ENCODE data around the gene HNRNPF. TPM values are rescaled to one million over a fixed set of nuclear protein-coding genes. Genes with fewer than 3 reads are reported as not detected.
A peak's percentile ranks its signal among the peaks of the same experiment; 100 is the strongest.

Gene HNRNPF
- polyA plus RNA-seq, 1 donor, result 204 TPM

DNA sequence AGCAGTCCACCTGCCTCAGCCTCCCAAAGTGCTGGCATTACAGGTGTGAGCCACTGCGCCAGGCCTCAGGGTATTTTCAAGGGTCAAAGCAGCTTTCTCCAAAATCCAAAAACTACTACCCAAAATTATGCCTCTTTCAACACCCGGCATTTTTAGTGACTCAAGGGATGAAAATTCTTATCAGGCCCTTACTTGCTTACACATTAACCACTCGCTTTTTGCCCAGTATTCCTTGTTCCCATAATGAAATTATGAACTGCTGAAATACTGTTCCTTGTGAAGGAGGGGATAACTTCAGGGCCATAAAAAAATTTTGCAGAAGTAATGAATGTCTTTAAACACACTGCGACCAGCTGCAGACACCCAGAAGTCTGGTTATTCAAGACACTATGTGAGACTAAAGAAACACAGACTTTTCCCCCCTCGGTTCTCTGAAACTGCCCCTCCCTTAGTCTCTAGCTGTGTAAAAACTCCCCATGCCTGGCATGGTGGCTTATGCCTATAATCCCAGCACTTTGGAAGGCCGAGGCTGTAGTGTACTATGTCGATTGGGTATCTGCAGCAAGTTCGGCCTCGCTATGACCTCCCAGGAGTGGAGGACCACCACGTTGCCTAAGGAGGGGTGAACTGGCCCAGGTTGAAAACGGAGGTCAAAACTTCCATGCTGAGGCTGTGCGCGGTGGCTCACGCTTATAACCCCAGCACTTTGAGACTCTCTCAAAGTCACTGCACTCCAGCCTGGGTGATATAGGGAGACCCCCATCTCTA lies 25.6 kb downstream of the HNRNPF start:
- DNase-seq, result no peak

DNA sequence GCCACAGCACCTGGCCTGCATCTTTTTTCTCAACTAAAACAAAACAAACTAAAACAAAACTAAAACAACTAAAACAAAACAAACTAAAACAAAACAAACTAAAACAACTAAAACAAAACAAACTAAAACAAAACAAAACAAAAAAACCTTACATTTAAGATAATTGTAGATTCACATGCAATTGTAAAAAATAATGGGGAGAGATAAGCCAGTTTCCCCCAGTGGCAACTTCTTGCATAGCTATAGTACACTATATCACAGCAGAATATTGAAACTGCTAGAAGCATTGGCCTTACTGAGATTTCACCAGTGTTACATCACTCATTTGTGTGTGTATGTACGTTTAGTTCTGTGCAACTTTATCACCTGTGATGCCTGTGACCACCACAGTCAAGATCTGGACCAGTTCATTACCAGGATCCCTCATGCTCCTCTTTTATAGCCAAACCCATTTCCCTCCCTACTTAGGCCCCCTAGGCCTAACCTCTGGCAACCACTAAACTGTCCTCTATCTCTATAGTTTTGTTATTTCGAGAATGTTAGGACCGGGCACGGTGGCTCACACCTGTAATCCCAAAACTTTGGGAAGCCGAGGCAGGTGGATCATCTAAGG lies 28.3 kb downstream of the HNRNPF start:
- no peak for DNase-seq

DNA sequence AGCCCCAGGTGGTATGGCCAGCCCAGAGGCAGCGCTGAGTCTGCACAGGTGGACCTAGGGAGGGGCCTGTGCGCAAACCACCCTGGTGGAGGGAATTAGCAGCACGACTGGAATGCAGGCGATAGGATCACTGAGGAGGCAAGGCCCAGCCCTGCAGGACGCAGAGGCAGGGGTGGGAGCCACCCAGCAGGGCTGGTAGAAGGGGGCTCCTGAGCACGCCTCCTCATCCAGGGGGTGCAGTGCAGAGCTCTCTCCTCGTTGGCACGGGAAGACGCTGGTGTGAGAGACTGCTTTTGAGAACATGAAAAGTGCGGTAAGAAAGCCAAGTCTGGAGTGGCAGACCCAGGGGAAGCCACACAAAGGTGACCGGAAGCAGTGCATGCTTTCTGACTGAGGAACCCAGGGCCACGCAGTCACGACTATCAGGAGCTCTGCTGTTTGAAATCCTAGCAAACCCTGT lies 31.5 kb downstream of the HNRNPF start:
- peak; percentile 33 for DNase-seq

DNA sequence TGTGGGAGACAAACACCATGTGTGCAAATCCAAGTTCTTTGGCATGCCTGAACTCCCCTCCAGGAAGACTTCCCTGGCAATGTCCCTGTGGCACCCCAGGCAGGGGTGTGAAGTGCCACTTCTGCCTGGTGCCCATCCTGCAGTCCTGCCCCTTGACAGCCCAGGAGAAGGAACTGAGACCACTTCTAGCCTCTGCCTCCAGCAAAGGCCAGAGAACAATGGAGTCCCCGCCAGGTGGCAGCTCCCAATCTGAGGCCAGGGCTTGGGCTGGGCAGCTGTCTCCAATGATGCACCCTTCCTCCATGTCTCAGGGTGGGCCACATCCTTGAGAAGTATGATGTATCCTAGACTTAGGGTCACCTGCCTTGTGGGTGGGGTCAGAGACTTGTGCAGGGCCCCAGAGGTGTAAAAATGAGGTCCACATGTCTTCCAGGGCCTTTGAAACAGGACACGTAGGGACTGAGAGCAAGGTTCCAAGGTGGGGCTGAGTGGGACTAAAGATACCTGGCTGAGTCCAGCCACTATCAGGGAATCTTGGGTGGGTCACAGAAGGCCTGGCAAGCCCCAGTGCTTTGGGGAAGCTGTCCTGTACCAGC lies 32.1 kb downstream of the HNRNPF start:
- no peak for DNase-seq

DNA sequence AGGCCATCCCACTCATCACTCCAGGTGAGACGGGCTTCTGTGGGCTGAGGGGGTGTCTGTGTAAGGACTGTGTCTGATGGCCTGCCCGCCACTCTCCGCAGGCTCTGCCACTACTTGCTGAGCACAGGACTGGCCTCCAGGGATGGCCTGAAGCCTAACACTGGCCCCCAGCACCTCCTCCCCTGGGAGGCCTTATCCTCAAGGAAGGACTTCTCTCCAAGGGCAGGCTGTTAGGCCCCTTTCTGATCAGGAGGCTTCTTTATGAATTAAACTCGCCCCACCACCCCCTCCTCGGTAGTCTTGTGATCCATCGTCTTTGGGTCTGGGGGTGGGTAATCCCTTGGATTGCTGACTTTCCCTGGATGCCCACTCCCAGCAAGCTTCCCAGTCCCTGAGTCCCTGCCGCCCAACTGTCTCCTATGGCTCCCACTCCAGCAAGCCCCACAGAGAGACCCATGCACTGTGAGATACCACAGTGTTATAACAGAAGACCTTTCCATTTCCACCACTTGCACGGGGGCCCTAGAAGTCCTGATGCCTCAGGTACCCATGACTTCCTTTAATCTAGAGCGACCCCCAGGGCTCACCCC lies 32.8 kb downstream of the HNRNPF start:
- no peak for DNase-seq

DNA sequence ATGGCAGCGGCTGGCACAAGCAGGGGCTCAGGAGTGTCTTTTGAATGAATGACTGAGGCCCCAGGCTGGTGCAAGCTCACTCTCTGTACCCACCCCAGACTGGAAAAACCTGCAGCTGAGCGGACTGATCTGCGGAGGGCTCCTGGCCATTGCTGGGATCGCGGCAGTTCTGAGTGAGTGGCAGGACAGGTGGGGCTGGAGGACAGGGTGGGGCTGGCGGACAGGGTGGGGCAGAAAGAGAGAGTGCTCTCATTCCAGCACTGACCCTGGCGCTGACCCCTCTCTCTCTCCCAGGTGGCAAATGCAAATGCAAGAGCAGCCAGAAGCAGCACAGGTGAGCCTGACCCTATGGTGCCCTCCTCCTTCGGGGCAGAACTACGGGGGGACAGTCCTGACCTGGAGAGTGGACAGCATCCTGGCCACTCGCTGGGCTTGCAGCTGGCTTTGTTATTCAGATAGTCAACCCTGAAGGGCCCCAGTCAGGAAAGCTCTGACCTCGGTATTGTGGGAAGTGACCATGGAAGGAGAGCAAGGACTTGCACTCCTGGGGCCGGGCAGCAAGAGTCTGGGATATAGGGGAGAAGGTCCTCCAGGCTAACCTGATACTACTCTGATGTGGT lies 33.5 kb downstream of the HNRNPF start:
- DNase-seq, result no peak

DNA sequence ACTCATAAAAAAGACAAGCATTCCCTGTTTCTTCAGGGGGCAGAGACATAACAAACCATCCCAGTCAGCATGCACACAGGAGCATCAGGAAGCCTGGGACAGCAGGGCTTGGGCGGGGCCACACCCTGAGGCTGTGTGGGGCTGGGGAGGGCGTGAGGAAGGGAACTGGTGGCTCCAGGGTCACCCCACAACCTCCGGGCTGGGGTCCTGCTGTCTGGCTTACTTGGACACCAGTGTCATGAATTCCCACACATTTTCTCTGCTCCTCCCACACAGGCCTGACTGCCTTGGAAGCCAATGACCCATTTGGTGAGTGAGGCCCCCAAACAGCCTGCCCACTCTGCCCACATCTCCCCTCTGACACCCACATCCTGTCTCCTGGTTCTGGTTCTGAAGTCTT lies 34.8 kb downstream of the HNRNPF start:
- DNase-seq, result no peak

DNA sequence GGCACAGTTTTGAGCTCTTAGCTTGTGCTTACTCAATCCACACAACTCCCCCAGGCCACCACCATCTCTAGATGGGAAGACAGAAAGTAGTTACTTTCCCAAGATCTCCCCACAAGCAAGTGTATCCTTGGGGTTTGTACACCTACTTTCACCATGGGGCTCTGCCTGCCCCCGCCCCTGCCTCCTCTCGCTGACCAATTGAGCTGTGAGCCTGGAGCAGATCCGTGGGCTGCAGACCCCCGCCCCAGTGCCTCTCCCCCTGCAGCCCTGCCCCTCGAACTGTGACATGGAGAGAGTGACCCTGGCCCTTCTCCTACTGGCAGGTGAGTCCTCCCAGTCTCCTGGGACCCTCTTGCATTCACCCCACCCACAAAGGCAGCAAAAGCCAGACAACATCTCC lies 35.5 kb downstream of the HNRNPF start:
- DNase-seq, result no peak

DNA sequence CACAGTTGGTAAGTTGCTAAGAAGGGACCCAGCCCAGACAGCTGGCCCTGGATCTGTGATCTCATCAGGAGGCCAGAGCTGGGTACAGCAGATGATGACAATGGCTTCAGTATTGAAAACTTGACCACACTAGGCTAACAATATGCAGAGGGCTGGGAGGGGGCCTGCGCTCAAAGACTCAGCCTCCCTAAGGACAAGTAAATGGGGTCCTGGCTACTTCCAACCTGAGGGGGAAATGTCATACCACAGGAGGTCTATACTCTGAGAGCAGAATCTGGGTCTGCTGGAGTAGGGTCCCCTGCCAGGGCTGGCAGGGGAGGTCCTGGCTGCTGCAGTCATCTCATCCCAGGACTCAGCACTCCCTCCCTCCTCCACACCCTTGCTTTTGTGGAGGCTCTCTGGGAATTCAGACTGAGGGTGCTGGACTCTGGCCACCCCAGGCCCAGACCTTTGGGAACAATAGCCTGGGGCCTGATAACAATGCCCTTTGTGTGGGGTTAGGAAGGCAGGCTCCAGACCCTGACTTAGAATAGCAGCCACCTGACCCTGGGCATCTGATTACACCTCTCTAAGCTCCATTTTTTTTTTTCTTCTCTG lies 36.1 kb downstream of the HNRNPF start:
- no peak for DNase-seq

DNA sequence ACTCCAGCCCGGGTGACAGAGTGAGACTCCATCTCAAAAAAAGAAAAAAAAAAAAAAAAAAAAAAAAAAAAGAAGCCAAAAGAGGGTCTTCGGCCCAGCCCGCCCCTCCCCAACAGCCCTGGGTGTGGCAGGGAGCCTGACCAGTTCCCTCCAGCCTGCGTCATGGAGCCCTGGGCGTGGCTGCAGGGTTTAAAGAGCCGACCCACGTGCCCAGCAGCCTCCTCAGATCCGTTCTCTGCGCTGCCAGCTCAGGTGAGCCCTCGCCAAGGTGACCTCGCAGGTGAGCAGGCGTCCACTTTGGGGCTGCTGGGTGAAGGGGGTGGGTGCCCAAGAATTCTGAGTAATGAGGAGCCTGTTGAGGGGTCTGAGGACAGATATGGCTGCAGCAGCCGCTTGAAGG lies 37.6 kb downstream of the HNRNPF start, which contains the start of gene FXYD4:
Gene FXYD4, plus strand, starts transcription at position 219 of the 400 bp plus-strand sequence. CDS start 2,111 bp downstream, outside the sequence.
- no peak for DNase-seq

DNA sequence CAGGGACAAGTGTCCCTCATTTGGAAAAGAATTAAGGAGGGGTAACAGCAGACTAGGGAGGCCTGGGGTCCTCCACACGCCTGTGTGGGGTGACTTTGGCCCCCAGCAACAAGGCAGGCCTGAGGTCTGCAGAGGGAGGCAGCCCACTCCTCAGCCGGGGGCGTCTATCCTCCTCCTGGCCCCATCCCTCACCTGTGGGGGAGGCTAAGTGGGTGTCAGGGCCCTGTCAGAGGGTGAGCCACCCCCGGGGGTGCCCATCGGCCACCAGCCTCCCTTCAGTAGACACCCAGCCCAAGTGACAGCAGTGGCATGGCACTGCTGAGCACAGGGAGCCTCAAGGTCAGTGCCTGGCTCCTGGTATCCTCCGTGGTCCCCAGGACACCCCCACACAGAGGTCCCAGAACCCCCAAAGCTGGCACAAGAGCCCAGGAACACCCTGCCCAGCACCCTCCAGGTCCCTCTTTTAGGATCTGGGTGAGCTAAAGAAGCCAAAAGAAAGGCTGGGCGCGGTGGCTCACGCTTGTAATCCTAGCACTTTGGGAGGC lies 38.2 kb downstream of the HNRNPF start:
- no peak for DNase-seq

DNA sequence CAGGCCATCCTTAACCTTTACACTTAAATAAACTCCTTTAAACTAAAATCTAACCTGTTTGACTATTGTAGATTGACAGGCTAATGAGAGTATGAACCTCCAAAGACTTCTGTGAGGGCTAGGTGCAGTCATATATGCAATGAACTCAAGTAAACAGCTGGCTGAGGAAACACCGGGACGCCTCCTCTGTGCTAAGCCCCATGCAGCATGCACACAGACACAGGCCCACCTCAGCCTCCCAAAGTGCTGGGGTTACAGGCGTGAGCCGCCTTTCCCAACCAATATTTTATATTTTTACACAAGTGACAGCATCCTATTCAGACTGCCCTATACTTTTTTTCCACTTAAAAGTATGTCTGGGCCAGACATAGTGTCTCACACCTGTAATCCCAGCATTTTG lies 39.1 kb downstream of the HNRNPF start:
- DNase-seq, result no peak

DNA sequence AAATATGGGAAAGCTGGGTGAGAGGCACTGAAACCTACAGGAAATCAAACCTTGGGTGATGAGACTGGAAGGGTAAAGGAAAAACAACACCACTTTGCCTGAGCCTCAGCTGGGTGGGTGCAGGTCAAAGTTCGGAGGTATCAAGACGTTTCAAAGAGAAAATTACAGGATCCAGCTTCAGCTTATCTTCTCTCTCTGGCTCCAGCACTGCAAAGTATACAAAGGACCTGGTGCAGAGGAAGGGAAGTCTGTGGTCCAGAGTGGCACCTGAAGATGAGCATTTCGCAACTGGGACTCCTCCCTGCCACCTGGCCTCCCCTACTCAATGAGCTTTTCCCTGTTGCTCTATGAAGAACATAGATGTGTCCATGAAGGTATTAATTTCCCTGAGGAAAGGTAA lies 44.0 kb downstream of the HNRNPF start:
- DNase-seq, result no peak

DNA sequence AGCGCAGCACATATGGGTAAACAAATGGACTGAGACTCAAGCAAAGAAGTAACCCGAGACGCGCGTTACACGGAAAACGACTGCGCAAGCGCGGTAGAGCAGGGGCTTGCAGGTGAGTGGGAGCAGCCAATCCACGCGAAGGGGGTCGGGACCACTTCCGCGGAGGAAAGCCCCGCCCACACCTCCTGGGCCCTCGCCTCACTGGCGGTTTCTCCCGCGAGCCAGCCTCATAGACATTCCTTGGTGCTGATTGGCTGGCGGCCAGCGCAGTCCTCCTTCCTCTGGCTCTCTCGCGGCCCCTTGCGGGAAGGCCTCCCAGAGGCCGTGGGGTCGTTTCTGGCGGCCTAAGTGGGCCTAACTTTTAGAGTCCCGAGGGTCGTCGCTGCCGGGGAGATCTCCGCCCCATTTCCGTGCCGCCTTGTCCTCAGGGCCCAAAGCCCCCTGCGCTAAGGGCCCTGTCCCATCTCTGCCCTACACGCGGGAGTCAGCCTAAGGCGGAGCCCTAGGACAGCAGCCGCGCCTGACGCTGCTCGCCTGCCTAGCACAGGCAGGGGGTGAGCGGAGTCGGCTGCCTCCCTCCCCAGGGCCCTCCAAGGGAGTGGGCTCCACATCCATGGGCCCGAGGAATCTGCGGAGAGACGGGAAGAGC lies 46.7 kb downstream of the HNRNPF start:
- DNase-seq, result peak; percentile 97

DNA sequence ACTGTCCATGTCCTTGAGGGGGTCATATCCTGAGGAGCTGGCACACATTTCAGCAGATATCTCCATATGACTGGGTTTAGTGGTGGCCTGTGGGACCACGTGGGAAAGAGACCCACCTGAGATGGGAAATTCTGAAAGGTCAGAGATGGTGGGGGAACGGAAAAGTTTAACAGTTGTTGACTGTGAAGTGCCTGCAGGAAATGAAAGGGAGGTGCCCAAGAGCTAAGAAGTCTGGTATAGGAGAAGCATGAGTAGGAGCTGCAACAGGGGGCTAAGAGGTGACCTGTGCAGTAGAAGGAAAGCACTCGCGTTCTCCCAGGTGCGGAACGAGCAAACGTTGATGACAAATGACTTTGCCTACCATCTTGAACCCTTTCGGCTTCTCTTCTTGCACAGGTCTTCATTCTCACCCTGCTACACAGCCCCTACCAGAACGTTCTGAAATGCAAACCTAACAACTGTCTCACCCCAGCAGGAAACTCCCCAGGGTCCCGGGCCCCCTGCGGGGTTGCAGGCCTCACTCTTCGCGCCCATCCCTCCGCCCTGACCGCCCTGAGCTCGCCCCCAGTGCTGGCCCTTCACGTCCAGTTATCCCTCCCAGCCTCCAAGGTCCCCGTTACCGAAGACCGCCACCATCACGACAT lies 47.3 kb downstream of the HNRNPF start:
- DNase-seq, result no peak

DNA sequence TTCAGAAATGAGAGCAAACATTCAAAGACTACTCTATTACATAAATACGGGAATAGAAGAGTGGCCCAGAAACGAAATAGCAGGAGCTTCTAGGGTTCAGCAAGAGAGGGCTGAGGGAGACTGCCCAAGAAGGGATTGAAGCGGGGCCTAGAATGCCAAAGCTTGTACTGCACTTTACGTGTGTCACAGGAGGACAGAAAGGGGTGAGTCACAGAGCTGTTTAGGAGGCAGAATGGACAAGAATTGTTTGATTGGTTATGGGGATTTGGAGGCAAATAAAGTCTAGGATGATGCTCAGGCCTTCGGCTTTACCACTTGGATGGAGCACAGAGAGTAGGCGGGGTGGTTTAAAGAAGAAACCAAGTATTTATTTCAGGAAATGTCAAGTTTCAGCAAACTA lies 48.9 kb downstream of the HNRNPF start:
- DNase-seq, result no peak

DNA sequence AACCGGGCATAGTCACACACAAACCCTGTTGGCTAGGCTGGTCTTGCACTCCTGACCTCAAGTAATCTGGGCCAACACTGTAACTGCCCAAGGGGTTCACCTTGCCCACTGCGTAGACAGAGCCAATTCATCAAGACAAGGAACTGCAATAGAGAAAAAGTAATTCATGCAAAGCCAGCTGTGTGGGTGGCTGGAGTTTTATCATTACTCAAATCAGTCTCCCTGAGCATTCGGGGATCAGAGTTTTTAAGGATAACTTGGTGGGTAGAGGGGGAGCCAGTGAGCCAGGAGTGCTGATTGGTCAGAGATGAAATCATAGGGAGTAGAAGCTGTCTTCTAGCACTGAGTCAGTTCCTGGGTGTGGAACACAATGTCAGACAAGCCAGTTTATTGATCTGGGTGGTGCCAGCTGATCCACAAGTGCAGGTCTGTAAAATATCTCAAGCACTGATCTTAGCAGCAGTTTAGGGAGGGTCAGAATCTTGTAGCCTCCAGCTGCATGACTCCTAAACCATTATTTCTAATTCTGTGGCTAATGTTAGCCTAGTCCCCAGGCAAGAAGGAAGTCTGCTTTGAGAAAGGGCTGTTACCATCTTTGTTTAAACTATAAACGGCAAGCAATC lies 53.1 kb downstream of the HNRNPF start:
- no peak for DNase-seq

DNA sequence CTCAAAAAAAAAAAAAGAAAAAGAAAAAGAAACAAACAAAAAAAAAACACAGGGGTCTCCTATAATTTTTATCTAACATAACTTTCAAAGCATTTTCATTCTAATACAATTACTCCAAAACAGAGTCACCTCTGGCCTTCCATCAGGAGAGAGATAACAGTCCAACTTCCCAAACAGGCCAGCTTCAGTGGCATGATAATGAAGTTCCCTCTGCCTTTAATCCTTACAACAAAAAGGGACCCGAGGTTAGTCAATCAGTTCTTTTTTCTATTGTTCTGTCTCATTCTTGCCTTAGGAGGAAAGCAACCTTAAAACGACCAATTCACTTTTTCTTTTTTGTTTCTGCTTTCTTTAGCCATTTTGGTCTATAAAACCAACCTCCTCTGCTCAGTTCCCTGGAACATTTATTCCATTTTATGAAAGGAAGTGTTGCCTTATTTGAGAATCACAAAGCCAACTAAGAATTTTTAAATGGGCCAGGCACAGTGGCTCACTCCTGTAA lies 54.1 kb downstream of the HNRNPF start:
- DNase-seq, result no peak

DNA sequence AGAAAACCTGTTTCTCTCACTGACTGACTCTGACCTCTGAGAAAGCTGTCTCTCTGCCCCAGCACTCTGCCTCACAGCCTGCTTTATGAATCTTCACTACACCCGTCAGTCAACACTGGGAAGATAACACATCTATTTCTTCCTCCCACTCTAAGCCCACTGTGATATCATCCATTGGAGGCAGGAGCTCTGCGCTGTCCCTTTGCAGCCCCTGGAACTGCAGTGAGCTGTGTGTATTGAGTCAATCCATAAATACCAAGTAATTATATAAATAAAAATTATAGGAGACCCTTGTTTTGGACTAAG lies 54.7 kb downstream of the HNRNPF start:
- no peak for DNase-seq
